ENCODE results near the gene NUPR2.
"Not testable (repeated sequence)": the region's sequence is repeated elsewhere in the genome, so short reads cannot be mapped to it uniquely, and the experiment has no call there.

NUPR2 gene

GRCh38 chr7:56074371-56074791, 41.8 kb downstream of the NUPR2 start:
- no peak overlapping the region for H3K4me3 ChIP-seq (ENCODE audit: low read depth, low read length)
- in situ Hi-C loops (cut with HindIII; ENCODE audit: low sequenced_read_pairs): no loop called here

DNA sequence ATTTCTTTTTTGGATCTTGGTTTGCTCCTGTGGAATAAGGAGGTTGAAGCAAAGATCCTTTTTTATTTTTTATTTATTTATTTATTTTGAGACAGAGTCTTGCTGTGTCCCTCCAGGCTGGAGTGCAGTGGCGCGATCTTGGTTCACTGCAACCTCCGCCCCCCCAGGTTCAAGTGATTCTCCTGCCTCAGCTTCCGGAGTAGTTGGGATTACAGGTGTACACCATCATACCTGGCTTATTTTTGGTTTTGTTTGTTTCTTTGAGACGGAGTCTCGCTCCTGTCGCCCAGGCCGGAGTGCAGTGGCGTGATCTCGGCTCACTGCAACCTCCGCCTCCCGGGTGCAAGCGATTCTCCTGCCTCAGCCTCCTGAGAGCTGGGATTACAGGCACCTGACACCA, 49.8 kb downstream of the NUPR2 start:
- in situ Hi-C loops (cut with HindIII; ENCODE audit: low sequenced_read_pairs); DNase-seq (ENCODE audit: low read depth, low spot score); H3K4me3 ChIP-seq (ENCODE audit: low read depth, low read length): not testable (repeated sequence)

More at GRCh38 chr7:56074371-56074791, 41.8 kb downstream of the NUPR2 start:
- peak; percentile 81 for DNase-seq (ENCODE audit: low read depth, low spot score)
- TF ChIP-seq, protein P1, sequence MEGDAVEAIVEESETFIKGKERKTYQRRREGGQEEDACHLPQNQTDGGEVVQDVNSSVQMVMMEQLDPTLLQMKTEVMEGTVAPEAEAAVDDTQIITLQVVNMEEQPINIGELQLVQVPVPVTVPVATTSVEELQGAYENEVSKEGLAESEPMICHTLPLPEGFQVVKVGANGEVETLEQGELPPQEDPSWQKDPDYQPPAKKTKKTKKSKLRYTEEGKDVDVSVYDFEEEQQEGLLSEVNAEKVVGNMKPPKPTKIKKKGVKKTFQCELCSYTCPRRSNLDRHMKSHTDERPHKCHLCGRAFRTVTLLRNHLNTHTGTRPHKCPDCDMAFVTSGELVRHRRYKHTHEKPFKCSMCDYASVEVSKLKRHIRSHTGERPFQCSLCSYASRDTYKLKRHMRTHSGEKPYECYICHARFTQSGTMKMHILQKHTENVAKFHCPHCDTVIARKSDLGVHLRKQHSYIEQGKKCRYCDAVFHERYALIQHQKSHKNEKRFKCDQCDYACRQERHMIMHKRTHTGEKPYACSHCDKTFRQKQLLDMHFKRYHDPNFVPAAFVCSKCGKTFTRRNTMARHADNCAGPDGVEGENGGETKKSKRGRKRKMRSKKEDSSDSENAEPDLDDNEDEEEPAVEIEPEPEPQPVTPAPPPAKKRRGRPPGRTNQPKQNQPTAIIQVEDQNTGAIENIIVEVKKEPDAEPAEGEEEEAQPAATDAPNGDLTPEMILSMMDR (IDR thresholded peaks at IDR 0.05; ENCODE audit: low read depth, low read length): peak; percentile 93
